ENCODE results near the gene PARP12.

PARP12 gene

DNA sequence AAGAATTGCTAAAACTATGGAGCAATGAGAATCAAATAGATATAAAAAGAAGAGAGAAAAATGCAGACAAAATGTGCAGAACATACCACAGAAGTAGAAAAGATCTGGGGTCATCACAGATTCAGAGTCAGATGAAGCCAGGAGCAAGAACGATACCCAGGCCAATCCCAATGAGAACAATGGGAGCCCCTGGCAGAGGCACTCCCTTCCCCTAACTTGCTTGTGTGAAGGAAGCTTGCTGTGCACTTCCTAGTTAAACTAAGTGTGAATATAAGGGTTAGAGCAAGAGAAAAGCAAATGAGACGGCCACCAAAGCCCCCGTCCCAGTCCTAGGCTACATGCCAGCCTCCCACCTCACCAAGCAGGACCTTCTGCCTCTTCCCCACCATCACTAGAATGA lies 12.7 kb downstream of the PARP12 start:
- Mint-ChIP-seq H3K36me3 (ENCODE audit: low read depth) (peaks cover 83% of the 10 kb centered on the region), H3K9me3 (no peaks in the 10 kb centered on the region), H3K27me3 (no peaks in the 10 kb centered on the region), H3K27ac (no peak overlapping the region), H3K4me3 (no peak overlapping the region), H3K4me1 (ENCODE audit: low read depth) (peaks cover 24% of the 10 kb centered on the region)
- no peak for DNase-seq

DNA sequence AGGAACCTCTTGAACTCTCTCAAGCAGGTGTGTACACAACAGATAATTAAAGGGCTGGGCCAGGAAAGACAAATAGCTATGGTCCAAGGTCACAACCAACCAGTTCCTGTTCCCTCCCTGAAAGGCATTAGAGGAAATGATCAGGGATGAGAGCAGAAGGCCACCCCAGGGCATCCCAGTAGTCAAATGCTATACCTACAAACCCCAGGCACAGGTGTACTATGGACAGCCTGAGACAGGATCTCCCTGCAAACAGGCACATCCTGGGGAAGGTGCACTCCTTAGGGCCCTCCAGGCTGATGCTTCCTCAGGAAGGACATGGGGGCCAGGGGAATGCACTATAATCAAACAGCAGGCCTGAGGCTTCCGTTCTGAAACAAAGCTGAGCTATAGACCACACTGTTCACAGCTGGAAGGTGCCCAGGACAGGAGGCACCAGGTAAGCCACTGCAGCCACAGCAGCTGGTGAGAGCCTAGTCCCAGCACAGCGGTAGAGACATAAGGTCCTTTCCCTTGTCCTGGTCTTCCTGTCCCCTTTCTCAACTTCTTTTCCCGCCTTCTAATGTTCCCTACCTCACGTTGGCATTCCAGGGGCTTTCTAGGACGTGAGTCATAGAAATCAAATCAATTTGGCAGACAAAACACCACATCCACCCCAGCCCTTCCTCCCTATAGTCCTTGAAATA lies 13.3 kb downstream of the PARP12 start:
- H3K27me3 Mint-ChIP-seq = no peaks in the 10 kb centered on the region
- peaks cover 18% of the 10 kb centered on the region for H3K4me1 Mint-ChIP-seq (ENCODE audit: low read depth)
- DNase-seq = no peak
- H3K27ac Mint-ChIP-seq = no peak overlapping the region
- no peaks in the 10 kb centered on the region for H3K9me3 Mint-ChIP-seq
- H3K4me3 Mint-ChIP-seq = no peak overlapping the region
- peaks cover 83% of the 10 kb centered on the region for H3K36me3 Mint-ChIP-seq (ENCODE audit: low read depth)

DNA sequence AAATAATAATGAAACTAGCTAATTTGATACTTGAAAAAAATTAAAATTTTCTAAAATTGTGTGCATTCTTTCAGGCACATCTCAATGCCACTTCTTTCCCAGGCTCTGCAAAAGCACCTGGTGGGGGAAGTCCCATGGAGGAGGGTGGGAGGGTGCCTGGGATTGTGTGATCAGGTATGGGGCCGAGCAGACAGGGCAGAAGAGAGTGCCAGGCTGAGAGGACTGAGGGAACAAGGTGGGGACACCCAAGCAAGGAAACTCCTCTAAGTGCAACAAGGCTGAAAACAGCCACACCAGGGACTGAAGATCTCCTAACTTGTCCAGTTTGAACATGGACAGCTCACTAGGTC lies 13.8 kb downstream of the PARP12 start:
- no peaks in the 10 kb centered on the region for H3K9me3 Mint-ChIP-seq
- H3K4me1 Mint-ChIP-seq (ENCODE audit: low read depth) = peaks cover 13% of the 10 kb centered on the region
- no peaks in the 10 kb centered on the region for H3K27me3 Mint-ChIP-seq
- H3K36me3 Mint-ChIP-seq (ENCODE audit: low read depth) = peaks cover 83% of the 10 kb centered on the region
- no peak overlapping the region for H3K4me3 Mint-ChIP-seq
- DNase-seq = no peak
- no peak overlapping the region for H3K27ac Mint-ChIP-seq

DNA sequence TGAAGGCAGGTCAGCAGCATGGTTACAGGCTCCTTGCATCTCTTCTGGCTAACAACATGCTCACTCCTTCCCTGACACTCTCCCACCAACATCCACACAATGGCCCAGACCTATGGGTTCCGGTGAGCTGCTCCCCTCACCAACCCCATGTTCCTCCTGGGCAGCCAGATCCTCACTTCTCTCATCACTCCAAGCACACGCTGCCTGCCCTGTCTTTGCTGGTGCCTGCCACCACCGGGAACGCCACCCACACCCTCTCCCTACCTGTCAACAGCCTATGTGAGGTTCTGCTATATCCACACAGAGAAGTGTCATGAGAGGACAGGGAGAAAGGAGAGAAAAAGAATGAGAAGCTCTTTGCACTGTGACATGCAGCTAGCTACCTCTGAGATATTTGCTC lies 14.6 kb downstream of the PARP12 start:
- no peak overlapping the region for H3K4me3 Mint-ChIP-seq
- peaks cover 6% of the 10 kb centered on the region for H3K4me1 Mint-ChIP-seq (ENCODE audit: low read depth)
- peak overlapping the region; percentile 3 for H3K27ac Mint-ChIP-seq
- H3K9me3 Mint-ChIP-seq = no peaks in the 10 kb centered on the region
- no peak for DNase-seq
- H3K27me3 Mint-ChIP-seq = no peaks in the 10 kb centered on the region
- peaks cover 80% of the 10 kb centered on the region for H3K36me3 Mint-ChIP-seq (ENCODE audit: low read depth)

DNA sequence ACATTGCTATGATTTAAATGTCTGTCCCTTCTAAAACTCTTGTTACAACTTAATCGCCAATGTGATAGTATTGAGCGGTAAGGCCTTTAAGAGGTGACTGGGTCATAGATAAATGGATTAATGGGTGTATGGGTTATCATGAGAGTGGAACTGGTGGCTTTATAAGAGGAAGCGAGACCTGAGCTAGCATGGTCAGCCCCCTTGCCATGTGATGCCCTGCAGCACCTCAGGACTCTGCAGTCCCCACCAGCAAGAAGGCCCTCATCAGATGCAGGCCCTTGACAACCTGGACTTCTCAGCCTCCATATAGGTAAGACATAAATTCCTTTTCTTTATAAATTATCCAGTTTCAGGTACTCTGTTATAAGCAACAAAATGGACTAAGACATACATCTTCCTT lies 15.6 kb downstream of the PARP12 start:
- Mint-ChIP-seq H3K36me3 (ENCODE audit: low read depth) (peaks cover 75% of the 10 kb centered on the region), H3K9me3 (no peaks in the 10 kb centered on the region), H3K4me1 (ENCODE audit: low read depth) (peaks cover 3% of the 10 kb centered on the region), H3K27me3 (no peaks in the 10 kb centered on the region), H3K27ac (no peak overlapping the region), H3K4me3 (no peak overlapping the region)
- DNase-seq = no peak

DNA sequence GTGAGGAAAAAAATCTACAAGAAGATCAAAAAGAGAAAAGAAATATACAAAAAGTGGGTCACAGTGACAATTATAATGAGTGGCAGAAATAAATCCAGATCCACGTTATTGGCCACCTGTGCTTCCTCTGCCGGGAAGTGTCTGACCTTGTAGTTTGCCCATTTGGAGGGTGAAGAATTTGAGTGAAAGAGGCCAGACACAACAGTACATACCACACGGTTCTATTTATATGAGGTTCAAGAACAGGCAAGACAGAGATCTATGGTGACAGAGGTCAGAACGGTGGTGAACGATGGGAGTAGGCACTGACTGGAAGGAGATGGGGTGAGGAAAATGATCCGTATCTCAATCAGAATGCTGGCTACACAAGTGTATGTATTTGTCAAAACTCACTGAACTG lies 17.1 kb downstream of the PARP12 start:
- Mint-ChIP-seq H3K4me3 (no peak overlapping the region), H3K36me3 (ENCODE audit: low read depth) (peaks cover 79% of the 10 kb centered on the region), H3K4me1 (ENCODE audit: low read depth) (peaks cover under 1% of the 10 kb centered on the region), H3K27ac (no peak overlapping the region), H3K27me3 (no peaks in the 10 kb centered on the region), H3K9me3 (no peaks in the 10 kb centered on the region)
- no peak for DNase-seq

DNA sequence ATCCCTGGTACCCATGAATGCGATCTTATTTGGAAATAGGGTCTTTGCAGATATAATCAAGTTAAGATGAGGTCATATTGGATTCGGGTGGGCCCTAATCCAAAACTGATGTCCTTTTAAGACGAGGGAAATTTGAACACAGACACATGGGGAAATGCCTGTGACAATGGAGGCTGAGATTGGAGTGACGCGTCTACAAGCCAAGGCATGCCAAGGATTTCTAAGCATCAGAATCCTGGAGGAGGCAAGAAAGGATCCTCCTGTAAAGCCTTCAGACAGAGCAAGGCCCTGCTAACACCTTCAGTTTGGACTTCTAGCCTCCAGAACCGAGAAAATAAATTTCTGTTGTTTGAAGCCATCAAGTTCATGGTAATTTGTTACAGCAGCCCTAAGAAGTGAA lies 18.5 kb downstream of the PARP12 start:
- H3K36me3 Mint-ChIP-seq (ENCODE audit: low read depth) = peaks cover 85% of the 10 kb centered on the region
- H3K9me3 Mint-ChIP-seq = no peaks in the 10 kb centered on the region
- no peak overlapping the region for H3K27ac Mint-ChIP-seq
- H3K27me3 Mint-ChIP-seq = no peaks in the 10 kb centered on the region
- no peak for DNase-seq
- no peak overlapping the region for H3K4me3 Mint-ChIP-seq
- peaks cover 3% of the 10 kb centered on the region for H3K4me1 Mint-ChIP-seq (ENCODE audit: low read depth)

DNA sequence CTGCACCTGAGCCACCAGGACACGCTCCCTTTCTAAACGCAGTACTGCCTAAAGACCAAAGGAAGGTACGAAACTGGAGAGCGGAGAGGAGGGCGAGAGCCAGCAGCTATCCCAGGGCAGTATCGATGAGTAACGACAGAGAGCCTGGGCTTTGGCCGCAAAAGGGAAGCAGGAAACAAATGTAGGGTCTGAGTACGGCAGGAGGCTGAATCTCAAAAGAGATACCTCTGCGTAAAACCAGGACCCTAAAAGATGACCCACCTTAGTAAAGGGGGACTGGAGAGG lies 20.4 kb downstream of the PARP12 start:
- H3K27ac Mint-ChIP-seq = no peak overlapping the region
- H3K27me3 Mint-ChIP-seq = no peaks in the 10 kb centered on the region
- no peak overlapping the region for H3K4me3 Mint-ChIP-seq
- H3K36me3 Mint-ChIP-seq (ENCODE audit: low read depth) = peaks cover 91% of the 10 kb centered on the region
- no peaks in the 10 kb centered on the region for H3K9me3 Mint-ChIP-seq
- DNase-seq = no peak
- H3K4me1 Mint-ChIP-seq (ENCODE audit: low read depth) = peaks cover 8% of the 10 kb centered on the region

DNA sequence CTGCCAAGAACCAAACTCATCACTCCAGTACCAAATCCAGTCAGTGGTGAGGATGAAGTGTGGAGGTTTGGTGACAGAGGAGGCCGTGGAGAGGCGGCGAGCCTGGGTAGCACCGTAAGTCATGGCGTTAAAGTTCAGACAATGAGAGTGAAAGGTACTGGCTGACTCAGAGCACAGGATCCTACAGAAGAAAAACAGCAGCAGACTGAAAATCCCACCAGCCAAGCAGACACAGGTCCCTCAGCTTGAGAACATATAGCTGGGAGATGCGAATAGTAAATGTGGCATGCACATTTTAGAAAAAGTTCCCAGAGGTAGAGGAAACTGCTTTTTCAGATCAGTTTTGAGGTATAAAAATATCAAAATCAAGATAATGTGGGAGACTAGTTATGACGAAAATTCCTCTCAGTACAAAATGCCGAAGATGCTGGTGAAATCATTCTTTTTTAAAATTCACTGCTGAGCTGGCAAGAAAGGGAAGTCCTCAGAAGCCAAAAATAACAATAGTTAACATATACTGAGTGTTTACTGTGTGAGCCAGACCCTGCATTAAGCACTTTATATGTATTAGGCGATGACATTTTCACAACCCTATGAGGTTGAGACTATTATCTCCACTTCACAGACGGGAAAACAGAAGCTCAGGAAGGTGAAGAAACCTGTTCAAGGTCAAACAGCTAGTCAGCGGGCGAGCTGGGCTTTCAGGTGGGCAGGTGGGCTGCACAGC lies 20.9 kb downstream of the PARP12 start:
- H3K36me3 Mint-ChIP-seq (ENCODE audit: low read depth) = peaks cover 91% of the 10 kb centered on the region
- no peaks in the 10 kb centered on the region for H3K9me3 Mint-ChIP-seq
- peaks cover 12% of the 10 kb centered on the region for H3K4me1 Mint-ChIP-seq (ENCODE audit: low read depth)
- H3K27me3 Mint-ChIP-seq = no peaks in the 10 kb centered on the region
- DNase-seq = no peak
- no peak overlapping the region for H3K27ac Mint-ChIP-seq
- no peak overlapping the region for H3K4me3 Mint-ChIP-seq

DNA sequence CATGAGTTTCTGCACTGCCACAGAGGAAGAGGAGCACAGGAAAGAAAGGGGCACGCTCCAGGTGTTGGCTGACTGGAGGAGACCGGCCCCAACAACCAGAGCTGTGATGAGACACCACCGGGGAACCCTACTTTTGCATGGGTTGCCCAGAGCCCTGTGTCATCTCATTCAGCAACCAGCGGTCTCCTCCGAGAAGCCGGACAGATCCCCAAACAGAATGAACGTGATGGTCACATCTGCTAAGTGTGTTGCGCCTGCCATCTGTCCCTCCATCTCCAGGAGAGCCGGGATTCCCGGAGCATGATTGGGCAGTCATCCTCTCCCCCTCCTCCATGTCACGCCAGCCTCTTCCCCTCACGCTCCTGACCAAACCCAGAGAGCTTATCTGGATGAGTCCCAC lies 22.9 kb downstream of the PARP12 start:
- Mint-ChIP-seq H3K9me3 (no peaks in the 10 kb centered on the region), H3K27me3 (no peaks in the 10 kb centered on the region), H3K27ac (no peak overlapping the region), H3K36me3 (ENCODE audit: low read depth) (peaks cover 87% of the 10 kb centered on the region), H3K4me3 (no peak overlapping the region), H3K4me1 (ENCODE audit: low read depth) (peaks cover 24% of the 10 kb centered on the region)
- DNase-seq = no peak

DNA sequence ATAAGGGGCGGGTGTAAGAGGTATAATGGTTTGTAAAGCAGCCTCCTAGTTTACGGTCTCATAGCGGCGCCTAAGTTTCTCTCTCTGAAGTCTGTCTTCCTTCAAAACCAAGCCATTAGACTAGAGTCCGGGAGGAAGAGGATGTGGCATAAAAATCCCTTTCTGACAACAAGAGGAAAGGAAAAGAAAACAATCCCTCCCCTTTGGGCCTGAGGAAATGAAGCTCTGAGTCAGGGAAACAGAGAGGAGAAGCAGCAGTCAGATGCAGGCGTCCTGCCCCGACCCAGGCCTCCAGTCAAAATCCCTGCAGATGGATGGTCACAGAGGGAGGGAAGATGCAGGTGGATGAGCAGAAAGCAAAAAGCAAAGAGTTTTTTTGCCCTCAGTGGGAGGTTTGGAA lies 23.7 kb downstream of the PARP12 start:
- H3K4me3 Mint-ChIP-seq = no peak overlapping the region
- H3K4me1 Mint-ChIP-seq (ENCODE audit: low read depth) = peaks cover 24% of the 10 kb centered on the region
- DNase-seq = no peak
- H3K9me3 Mint-ChIP-seq = no peaks in the 10 kb centered on the region
- H3K27ac Mint-ChIP-seq = no peak overlapping the region
- no peaks in the 10 kb centered on the region for H3K27me3 Mint-ChIP-seq
- peaks cover 85% of the 10 kb centered on the region for H3K36me3 Mint-ChIP-seq (ENCODE audit: low read depth)

DNA sequence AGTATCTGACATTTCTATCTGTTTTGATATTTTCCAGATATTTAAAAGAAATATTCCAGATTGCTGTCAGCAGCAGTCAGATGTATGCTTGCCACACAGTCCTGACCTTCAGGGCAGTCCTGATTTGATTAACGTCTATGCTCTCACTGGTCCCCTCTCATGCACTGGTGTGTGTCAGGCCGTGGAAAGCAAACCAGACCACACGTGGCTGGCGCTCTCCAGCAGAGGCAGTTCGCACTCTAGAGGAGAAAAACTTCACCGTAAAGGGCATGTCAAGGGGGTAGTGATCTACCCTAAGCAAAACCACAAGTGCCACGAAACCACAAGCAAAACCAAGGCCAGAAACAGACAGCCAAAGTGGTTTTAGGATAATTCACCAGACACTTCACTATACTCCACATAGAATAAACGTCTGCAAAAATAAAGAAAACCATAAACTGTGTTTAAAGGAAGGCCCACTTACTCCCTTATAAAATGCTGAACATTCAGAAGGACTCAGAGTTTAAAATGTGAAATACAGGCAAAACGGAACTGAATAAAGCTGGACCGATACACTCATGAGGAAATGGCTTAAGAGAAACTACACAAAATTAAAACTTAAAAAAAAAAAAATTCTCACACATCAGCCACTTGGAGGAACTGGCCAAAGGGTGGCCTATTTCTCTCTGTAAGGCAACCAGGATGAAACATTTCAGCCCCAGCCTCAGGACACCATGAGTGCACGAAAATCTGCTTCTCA lies 26.4 kb downstream of the PARP12 start:
- Mint-ChIP-seq H3K27ac (peak overlapping the region; percentile 44), H3K27me3 (no peaks in the 10 kb centered on the region), H3K36me3 (ENCODE audit: low read depth) (peaks cover 88% of the 10 kb centered on the region), H3K9me3 (no peaks in the 10 kb centered on the region), H3K4me1 (ENCODE audit: low read depth) (peaks cover 28% of the 10 kb centered on the region), H3K4me3 (no peak overlapping the region)
- no peak for DNase-seq

DNA sequence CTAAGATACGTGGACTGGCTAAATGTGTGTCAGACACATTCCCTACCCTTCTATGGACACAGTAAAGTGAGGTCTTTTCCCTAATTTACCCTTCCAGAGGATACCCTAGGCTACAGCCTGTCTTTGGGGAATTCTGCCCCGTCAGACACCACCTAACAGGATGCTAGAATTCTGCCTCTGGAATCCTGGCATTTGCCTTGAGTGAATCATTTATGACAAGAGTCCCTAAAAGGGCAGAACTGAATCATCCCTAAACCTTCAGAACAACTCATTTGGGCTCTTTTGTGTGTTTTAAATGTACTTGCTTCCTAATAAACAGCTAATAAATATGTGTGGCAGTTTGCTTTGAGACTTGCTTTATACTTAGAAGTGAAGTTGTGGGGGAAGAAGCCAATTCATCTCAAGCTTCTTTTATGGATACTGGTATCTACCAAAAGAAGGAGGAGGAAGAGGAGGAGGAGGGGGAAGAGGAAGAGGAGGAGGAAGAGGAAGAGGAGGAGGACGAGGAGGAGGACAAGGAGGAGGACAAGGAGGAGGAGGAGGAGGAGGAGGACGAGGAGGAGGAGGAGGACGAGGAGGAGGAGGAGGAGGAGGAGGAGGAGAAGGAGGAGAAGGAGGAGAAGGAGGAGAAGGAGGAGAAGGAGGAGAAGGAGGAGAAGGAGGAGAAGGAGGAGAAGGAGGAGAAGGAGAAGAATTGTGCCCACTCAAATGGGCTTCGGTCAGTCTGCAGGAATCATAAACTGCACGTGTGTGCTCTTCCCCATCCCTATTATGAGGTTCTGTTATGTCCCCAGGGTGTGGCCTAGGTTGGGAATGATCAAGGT lies 27.1 kb downstream of the PARP12 start:
- Mint-ChIP-seq H3K36me3 (ENCODE audit: low read depth) (peaks cover 85% of the 10 kb centered on the region), H3K4me3 (no peak overlapping the region), H3K27me3 (no peaks in the 10 kb centered on the region), H3K9me3 (no peaks in the 10 kb centered on the region), H3K27ac (no peak overlapping the region), H3K4me1 (ENCODE audit: low read depth) (peaks cover 28% of the 10 kb centered on the region)
- no peak for DNase-seq

DNA sequence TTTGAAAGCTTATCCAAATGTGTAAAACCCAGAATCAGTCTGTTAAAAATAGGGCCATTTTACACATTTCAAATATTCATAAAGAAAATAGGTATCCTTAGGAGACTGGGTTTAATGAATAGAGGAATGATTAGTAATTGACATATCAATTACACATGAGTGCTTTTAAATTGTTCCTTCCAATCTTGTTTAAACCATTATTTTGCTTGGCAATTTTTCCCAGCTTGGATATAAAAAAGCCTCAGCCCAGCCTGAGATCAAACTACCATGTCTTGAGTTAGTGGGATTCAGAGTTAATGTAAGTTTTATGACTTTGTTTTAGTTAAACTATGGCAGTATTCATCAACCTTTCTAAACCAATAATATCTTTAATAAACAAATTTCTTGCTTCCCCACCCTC lies 28.3 kb downstream of the PARP12 start:
- Mint-ChIP-seq H3K27ac (no peak overlapping the region), H3K4me3 (no peak overlapping the region), H3K4me1 (ENCODE audit: low read depth) (peaks cover 25% of the 10 kb centered on the region), H3K27me3 (no peaks in the 10 kb centered on the region), H3K9me3 (no peaks in the 10 kb centered on the region), H3K36me3 (ENCODE audit: low read depth) (peaks cover 75% of the 10 kb centered on the region)
- DNase-seq = no peak
